UCSD-AML1 (cell line): ENCODE data around the gene MRPL10.
A peak's percentile ranks its signal among the peaks of the same experiment; 100 is the strongest.

ENCODE experiments used
- DNase-seq: peaks from one replicate; lab custom pipeline; 2025; ENCODE audit not compliant: unreplicated experiment; lab: John Stamatoyannopoulos, UW

Gene MRPL10

DNA sequence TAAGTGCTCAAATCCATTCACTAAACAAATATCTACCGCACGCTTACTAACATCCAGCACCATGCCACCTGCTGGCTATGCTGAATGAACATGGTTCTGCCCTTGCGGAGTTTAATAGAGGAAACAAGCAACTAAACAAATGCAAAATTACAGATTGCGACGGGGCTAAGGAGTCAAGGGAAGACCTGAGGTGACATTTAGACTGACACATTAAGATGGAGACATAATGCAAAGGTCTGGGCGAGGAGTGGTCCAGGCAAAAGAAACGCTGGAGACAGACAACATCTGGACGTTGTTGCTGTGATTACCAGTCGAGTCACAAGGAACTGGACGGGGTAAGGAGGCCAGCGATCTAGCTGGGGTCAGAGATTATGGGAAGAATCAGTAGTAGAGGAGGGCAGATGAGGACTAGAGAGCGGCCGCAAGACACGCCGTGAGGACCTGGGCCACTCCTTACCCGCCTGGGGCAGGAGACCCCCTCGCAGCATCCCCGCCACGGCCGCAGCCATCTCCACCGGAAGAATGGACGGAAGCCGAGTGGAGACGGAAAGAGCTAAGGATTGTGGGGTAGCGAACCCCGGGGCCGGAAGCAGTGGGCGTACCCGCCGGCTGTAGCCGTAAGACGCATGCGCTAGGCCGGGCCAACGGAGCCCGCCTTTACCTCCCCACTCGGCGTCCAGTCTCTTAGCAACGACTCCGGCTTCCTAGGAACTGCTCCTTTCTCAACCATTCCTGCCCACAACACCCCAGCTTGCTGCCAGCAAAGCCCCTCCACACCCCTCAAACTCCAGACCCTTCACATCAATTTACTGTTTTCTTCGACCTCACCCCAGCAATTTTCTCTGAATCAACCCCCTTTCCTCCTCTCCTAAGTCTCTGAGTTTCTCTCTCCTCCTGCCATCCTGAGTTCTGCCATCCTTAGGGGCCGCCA is at the start of gene MRPL10, which contains the start of gene LRRC46:
Gene MRPL10 (minus strand): TSS at position 539 of the 931 bp plus-strand sequence. CDS start 30 bp downstream, at position 509.
Gene LRRC46 (plus strand): TSS at position 668 of the 931 bp plus-strand sequence. CDS start 320 bp downstream, outside the sequence.
- DNase-seq: peak; percentile 94

DNA sequence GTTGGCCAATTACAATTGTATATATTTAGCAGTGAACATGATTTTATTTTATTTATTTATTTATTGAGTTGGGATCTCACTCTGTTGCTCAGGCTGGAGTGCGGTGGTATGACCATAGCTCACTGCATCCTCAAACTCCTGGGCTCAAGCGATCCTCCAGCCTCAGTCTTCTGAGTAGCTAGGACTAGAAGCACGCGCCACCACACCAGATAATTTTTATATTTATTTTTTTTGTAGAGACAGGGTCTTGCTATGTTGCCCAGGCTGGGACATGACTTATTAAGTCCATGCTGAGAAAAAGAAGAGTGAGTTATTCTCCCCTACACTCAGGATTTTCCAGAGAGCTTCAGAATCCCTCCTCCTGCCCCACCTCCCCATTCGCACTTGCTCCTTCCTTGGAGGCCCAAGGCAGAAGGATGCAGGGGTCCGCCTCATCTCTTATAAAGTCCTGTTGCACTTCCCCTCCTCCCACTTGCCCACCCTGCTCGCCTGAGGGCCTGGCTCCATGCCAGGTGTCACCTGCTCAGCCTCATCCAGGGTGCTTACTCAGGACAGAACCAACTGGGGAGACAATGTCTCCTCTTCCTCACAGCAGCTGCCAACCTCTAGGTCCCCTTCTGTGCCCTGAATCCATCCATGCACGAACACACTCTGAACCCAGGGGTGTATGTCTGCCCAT is 48.6 kb upstream of the MRPL10 start:
- no peak for DNase-seq

DNA sequence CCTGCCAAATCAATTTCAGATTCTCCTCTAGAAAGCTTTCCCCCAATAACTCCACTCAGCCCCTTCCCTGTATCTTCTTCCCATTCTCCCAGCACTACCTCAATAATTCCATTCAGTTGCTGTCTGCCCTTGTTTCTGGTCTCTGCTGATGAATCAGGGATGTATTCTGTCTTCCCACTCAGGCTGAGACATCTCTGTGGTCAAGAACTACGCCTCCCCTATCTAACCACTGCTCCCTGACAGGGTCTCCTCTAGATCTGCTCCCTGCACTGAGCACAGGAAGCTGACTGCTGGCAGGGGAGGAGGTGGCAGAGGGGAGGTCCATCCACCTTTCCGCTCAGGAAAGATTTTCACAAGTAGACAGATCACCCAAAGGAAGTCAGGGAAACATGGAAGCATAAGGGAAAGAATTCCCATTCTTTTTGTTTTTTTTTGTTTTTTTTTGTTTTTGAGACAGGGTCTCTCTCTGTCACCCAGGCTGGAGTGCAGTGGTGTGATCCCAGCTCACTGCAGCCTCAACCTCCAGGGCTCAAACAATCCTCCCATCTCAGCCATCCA is 47.8 kb upstream of the MRPL10 start:
- no peak for DNase-seq

DNA sequence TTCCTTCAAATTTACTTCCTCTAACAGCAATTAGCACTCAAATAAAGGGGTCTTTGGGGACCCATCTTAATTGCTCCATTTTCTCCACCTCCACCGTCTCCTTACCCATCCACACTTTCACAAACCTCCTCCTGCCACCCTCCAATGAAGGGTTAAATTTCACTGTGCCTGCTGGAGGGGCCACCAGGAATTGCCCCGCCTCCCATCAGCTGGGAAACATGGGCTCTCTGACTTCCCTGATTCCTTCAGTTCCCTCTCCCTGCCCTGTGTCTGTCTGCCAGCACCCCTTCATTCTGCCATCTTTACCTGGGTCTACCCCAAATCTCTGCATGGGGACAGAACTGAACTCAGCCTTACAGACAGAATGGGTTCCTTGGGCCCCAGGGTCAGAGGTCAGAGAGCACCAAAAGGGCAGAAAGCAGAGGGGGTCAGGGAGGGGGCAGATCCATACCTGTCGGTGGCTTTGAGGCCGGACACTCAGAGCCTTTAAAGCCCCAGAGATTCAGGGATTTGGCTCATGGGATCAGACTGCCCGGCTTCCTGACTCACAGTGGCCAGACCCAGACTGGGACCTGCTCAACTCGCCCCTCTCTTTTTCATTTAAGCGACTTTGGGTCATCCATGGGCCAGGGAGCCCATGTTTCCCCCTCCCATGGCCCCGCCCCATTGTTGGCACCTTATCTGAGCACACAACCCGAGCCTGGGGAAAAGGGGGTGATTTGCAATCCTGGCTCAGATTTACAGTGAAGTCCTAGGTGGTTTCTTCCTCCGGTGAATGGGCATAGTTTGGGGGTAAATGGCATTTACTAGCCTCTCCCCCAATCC is 47.1 kb upstream of the MRPL10 start:
- DNase-seq: no peak

DNA sequence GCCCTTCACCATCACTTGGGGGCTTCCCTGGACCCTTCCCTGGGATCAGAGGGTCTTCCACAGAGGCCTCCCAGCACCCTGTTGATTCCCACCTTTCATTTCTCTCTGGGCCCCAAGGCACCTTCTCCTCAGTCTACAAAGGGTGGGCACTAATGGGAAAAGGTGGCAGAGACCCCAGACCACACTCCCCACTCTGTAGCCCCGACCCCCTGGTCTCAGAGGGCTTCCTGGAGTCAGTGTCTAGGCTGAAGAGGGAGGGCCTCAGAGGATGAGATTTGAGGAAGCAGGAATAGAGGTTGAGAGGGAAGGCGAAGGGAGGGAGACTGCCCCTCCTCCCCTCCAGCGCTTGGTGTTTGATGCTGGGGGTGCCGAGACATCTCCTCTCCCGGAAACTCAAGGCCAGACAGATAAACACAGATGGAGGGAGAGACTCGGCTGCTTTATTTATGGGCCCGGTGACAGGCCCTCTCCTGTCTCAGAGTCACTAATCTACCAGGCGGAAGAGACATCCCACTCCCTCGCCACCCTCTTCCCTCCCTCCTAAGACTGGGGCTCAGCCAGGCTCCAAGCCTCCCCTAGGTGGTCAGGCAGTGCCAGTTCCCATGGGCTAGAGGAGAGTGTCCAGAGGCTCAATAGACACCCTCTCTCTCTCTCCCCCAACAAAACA is 46.2 kb upstream of the MRPL10 start:
- peak; percentile 38 for DNase-seq

DNA sequence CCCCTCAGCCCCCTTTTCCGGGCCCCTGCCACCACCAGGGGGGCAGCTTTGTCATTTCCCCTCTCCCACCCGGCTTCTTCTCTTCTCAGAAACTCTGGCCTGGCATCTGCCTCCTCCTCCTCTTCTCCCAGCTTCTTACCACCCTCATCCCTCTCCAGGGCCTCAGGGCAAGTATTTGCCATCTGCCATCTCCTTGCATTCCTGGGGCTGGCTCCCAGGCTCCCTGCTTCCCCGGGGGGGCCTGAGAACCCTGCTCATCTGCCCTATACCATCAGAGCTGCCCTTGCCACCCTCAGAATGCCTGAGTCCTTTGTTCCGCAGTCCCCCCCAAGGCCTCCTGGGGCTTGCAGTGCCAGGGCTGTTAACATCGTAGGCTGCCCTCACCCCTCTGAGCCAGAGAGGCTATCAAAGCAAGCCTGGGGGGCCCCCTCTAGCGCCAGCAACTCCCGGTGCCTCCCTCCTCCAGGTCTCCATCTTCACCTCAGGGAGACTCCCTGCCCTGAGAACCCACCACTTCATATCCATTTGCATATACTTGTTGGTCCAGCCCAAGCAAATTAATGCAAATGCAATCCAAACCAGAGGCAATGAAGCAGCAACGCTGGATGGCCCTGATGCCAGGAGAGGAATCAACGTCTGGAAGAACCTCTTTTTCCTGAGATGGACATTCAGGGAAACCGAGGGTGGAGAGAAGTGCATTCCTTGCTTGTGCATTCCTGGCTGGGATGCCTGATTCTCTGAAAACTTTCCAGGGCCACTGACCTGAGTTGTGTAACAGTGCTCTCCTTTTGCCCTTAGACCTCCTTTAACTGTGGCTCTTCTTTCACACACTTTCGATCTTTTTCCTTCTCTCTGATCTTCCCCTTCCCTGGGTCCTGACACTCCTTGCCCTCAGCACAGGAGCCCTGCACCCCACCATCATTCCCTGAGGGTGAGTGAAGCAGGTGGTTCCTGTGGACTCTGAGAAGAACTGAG is 44.0 kb upstream of the MRPL10 start:
- no peak for DNase-seq

DNA sequence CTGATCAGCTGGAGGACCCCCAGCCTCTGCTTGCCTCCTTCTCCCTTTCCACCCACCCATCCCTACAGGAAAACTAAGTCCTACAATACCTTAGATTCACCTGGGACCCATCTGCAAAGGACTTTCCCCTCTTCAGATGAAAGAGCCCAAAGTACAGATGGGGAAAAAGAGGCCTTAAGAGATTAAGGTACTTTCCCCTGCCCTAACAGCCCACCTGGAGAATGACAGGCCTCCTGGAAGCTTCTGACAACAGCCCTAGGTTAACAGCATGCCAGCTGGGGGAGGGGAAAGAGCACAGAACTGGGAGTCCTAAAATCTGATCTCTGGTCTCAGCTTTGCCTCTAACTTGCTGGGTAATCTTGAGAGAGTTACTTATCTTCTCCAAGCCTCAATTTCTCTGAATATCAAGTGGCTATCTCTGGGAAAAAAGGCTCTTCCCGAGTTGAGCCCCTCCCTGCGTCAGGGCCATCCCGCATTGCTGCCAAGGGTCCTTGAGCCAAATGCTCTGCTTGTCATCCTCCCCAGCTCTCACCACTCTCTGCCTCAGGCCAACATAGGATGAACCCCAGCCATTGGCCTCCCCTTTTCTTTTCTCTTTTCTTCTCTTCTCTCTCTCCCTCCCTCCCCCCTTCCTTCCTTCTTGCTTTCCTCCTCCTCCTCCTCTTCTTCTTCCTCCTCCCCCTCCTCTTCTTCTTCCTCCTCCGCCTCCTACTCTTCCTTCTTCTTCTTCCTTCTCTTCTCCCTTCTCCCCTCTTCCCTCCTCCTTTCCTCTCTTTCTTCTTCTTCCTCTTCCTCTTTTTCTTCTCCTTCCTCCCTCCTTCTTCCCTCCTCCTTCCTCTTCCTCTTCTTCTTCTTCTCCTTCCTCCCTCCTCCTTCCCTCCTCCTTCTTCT is 42.1 kb upstream of the MRPL10 start:
- DNase-seq: no peak

DNA sequence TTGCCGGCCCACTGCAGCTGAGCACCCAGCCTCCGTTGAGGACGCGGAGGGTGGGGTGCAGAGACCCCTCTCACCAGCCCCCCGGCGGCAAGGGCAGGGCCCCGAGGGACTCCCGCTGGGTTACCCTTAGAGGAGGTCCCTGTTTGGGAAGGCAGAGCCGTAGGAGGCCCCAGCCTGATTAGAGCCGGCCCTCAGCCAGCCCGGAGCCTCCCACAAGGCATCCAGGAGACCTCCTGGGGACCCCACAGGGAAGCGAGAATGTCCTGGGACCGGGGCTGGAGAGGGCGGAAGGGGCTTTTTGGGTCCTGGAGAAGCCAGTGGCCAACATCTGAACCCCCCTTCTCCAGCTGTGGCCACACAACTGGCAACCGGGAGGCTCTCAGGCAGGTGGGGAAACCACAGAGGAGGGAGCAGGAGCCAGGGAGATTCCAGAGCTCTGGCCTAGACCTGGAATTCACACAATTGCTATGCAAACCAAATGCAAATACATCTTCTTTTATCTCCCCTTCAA is 41.4 kb upstream of the MRPL10 start:
- DNase-seq: no peak

DNA sequence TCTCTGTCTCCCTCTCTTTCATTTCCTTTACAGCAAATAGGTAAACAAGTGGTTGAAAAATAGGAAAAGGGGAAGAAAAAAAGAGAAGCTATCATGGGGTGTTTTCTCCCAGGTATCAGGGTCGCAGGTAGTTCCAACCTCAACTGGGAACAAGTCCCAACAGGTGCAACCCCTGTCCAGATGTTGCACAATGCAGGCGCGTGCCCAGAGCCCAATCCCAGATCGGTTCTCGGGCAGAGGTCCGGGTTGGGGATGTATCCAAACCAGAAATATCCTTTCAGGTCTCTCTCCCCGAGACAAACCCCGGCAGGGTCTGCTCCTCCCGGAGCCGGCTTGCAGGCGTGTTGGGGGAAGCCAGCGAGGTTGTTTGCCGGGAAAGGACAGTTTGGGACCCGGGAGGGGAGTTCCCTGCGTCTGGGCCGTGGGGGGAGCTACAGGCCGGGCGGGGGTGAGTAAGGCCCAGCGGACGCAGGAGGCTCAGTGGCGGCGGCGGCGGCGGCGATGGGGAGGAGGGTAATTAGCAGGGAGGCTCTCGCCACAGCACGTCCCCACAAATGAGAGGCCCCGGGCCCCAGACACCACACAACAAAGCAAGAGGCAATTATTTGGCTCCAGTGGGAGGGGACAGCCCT is 40.8 kb upstream of the MRPL10 start:
- no peak for DNase-seq

DNA sequence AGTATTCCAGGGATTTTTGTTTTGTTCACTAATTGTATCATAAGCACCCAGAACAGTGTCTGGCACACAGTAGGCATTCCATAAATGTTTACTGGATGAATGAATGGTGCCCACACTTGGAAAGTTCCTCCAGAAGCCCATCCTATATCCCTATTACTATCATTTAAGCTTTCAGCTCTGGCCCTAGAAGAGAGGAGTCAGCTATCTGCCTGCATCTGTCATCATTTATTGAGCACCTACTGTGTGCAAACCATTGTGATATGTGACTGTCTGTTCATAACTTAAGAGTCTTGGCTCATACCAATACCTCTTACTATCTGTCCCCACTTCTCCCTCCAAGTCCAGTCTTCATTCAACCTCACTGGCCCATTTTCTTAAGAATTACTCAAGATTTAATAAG is 39.7 kb upstream of the MRPL10 start:
- no peak for DNase-seq

DNA sequence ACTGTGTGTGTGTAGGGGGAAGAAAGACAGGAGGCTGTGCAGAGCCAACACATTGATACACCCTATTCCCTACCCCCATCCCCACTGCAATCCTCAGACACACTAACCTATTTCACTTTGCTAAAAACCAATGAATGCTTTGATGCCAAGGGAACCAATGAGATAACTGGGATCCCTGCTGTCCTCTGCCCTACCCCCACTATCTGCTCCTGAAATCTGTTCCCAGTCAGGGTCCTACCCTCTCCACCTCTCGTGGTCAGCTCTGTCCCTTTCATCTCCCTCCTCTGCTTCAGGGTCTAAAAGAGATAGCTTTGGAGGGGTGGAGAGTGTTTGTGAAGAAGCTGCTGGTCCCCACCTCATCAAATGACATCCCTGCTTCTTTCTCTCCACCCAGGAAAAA is 38.7 kb upstream of the MRPL10 start:
- no peak for DNase-seq

DNA sequence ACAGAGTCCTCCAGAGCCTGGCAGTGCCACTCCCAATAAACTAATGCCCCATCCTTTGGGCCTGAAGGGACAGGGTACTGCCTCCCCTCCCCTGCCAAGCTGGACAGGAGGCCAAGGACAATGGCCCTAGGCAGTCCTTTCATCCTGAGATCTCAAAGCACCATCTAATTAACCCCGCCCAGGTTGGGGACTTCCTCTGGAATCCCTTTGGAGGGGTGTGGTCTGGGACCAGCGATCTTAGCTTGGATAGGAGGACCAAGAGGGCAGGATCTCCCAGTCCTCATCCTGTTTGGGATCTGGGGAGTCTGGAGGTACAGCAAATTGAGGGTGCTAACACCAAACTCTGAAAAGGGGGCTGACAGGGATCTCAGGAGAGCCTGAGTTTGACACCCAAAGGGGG is 37.8 kb upstream of the MRPL10 start:
- DNase-seq: no peak

DNA sequence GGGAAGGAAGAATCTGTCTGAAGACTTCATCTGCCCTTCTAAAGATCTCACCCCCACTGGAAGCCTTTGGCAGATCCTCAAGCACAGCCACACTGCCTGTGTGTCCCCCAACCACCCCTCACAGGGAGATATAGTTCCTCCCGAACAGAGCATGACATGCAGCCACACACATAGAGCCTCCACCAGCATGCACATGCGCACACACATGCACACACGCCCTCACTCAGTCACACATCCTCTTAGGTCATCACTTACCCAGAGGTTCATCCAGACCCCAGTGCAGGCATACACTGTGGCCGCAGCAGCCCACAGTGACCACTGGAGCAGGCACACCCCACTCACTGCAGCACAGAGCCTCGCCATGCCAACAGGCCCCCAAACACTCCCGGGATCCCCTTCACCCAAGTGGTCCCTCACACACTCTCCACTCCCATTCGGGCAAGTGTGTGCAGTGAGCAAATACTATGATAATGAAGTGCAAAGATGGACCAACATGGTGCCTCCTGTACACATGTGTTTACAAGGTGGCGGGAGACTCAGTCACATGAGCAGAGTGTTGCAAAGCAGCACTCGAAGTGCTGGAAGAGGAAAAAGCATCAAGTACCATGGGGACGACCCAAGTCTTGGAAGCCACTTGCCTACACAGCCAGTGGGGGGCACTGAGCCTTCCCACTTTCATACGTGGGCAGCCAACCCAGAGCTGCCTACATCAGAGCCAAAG is 36.6 kb upstream of the MRPL10 start:
- no peak for DNase-seq

DNA sequence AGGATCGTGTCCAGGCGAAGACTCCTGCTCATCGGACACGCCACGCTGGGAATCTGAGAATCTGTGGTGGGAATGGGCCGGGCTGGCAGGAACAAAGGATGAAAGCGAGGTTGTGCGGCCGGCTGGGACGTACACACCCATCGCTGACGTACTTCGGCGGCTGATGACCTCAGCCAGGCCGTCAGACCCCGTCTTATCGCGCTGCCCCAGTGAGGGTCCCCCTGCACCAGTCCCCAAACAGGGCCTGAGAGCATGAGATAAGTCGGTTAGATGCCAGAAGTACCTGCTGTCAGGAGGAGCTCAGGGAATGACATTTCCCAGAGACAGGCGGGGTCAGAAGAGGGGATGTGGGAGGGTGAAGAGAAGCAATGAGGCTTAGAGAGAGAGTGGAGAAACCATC is 35.6 kb upstream of the MRPL10 start:
- DNase-seq: no peak

DNA sequence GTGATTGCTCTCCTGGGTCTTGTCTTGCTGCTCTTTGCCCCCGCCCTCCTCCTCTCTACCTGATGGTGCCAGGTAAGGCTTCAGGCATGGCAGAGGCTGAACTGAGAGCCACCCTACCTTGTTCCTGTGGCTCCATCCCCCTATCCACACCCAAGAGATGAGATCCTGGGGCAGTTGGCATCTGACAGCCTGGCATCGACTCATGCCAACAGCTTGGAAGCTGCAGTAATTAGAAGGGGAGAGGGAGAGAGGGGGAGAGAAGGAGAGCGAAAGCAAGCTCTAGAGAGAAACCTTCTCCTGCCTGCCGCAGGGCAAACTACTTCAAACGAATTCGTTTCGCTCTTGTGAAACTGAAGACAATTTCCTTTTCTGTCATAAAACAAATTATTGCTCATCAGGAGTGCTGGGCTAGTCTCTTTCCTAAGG is 33.5 kb upstream of the MRPL10 start:
- no peak for DNase-seq

DNA sequence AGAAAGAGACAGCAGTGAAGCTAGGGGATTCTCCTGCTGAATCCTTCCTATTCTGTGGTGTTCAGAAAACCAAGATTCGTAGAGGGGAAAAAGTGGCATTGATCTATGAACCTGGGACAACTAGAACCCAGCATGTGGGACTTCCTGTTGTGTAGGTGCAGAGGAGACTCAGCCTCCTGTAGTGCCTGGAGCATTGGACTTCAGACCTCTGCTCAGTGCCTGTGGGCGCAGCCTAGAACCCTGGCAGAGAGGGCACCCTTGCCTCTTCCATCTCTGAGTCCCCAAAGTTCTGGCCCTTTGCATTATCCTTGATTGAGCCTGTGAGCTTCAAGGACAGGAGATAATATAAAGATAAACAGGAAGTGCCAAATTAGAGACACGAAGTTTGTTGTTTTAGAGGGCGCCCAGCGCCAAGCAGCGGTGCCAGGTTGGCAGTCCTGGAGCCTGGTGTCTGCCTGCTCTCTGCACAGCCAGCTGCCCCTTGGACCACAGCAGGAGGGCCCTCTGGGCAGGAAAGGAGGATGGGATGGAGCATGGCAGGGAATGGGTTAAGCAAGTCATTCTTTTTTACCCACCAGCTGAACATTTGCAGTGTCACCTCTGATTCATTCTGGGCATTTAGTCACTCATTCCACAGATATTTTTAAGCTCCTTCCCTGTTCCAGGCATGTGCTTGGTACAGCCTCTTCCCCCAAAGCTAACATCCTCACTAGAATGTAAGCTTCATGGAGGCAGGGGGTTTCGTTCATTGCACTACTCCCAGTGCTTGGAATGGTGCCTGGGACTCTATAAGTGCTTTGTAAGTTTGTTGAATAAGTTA is 31.5 kb upstream of the MRPL10 start:
- no peak for DNase-seq
